Measurements from ENCODE around the gene PCDH15.

The PCDH15 gene

GRCh38 chr10:54620352-54620751, 180.7 kb downstream of the PCDH15 start:
- H3K9ac ChIP-seq (ENCODE audit: low read depth, low read length), result no peak overlapping the region
- H3K27me3 ChIP-seq (ENCODE audit: control insufficient read depth, insufficient read depth, low read length), result no peaks in the 10 kb centered on the region
- no peaks in the 10 kb centered on the region for H3K9me3 ChIP-seq (replicated peaks; ENCODE audit: low read length)
- no peak overlapping the region for H3K4me3 ChIP-seq (ENCODE audit: low read length)
- H3K4me2 ChIP-seq (ENCODE audit: low read length), result no peak overlapping the region
- H3K4me1 ChIP-seq (ENCODE audit: control insufficient read depth, insufficient read depth, low read length), result no peaks in the 10 kb centered on the region
- H3K36me3 ChIP-seq (ENCODE audit: insufficient read depth, low read length), result no peaks in the 10 kb centered on the region

GRCh38 chr10:54614072-54614471, 187.0 kb downstream of the PCDH15 start:
- no peak overlapping the region for H3K9ac ChIP-seq (ENCODE audit: low read depth, low read length)
- no peak overlapping the region for H3K4me3 ChIP-seq (ENCODE audit: low read length)
- no peaks in the 10 kb centered on the region for H3K27me3 ChIP-seq (ENCODE audit: control insufficient read depth, insufficient read depth, low read length)
- no peak overlapping the region for H3K4me2 ChIP-seq (ENCODE audit: low read length)
- peaks cover 4% of the 10 kb centered on the region for H3K4me1 ChIP-seq (ENCODE audit: control insufficient read depth, insufficient read depth, low read length)
- H3K9me3 ChIP-seq (replicated peaks; ENCODE audit: low read length), result no peaks in the 10 kb centered on the region
- no peaks in the 10 kb centered on the region for H3K36me3 ChIP-seq (ENCODE audit: insufficient read depth, low read length)

- peaks cover 4% of the 10 kb centered on the region for H3K4me1 ChIP-seq (ENCODE audit: control insufficient read depth, insufficient read depth, low read length)
- no peaks in the 10 kb centered on the region for H3K27me3 ChIP-seq (ENCODE audit: control insufficient read depth, insufficient read depth, low read length)
- no peaks in the 10 kb centered on the region for H3K9me3 ChIP-seq (replicated peaks; ENCODE audit: low read length)
- no peak overlapping the region for H3K4me2 ChIP-seq (ENCODE audit: low read length)
- H3K36me3 ChIP-seq (ENCODE audit: insufficient read depth, low read length), result no peaks in the 10 kb centered on the region
- no peak overlapping the region for H3K4me3 ChIP-seq (ENCODE audit: low read length)
- no peak overlapping the region for H3K9ac ChIP-seq (ENCODE audit: low read depth, low read length)
These were observed 187.9 kb downstream of the PCDH15 start for GRCh38 chr10:54613162-54613561.

GRCh38 chr10:54609423-54609822, 191.6 kb downstream of the PCDH15 start:
- Histone ChIP-seq H3K36me3 (ENCODE audit: insufficient read depth, low read length) (no peaks in the 10 kb centered on the region), H3K4me2 (ENCODE audit: low read length) (no peak overlapping the region), H3K27me3 (ENCODE audit: control insufficient read depth, insufficient read depth, low read length) (no peaks in the 10 kb centered on the region), H3K9ac (ENCODE audit: low read depth, low read length) (no peak overlapping the region), H3K4me1 (ENCODE audit: control insufficient read depth, insufficient read depth, low read length) (peaks cover 4% of the 10 kb centered on the region), H3K4me3 (ENCODE audit: low read length) (no peak overlapping the region), H3K9me3 (replicated peaks; ENCODE audit: low read length) (no peaks in the 10 kb centered on the region)

GRCh38 chr10:54607983-54608382, 193.0 kb downstream of the PCDH15 start:
- no peak overlapping the region for H3K4me2 ChIP-seq (ENCODE audit: low read length)
- H3K27me3 ChIP-seq (ENCODE audit: control insufficient read depth, insufficient read depth, low read length), result no peaks in the 10 kb centered on the region
- H3K36me3 ChIP-seq (ENCODE audit: insufficient read depth, low read length), result no peaks in the 10 kb centered on the region
- no peak overlapping the region for H3K9ac ChIP-seq (ENCODE audit: low read depth, low read length)
- no peaks in the 10 kb centered on the region for H3K4me1 ChIP-seq (ENCODE audit: control insufficient read depth, insufficient read depth, low read length)
- no peak overlapping the region for H3K4me3 ChIP-seq (ENCODE audit: low read length)
- no peaks in the 10 kb centered on the region for H3K9me3 ChIP-seq (replicated peaks; ENCODE audit: low read length)

- H3K9me3 ChIP-seq (replicated peaks; ENCODE audit: low read length), result peaks cover 8% of the 10 kb centered on the region
- no peaks in the 10 kb centered on the region for H3K36me3 ChIP-seq (ENCODE audit: insufficient read depth, low read length)
- no peaks in the 10 kb centered on the region for H3K27me3 ChIP-seq (ENCODE audit: control insufficient read depth, insufficient read depth, low read length)
- no peak overlapping the region for H3K9ac ChIP-seq (ENCODE audit: low read depth, low read length)
- H3K4me3 ChIP-seq (ENCODE audit: low read length), result no peak overlapping the region
- H3K4me1 ChIP-seq (ENCODE audit: control insufficient read depth, insufficient read depth, low read length), result no peaks in the 10 kb centered on the region
- H3K4me2 ChIP-seq (ENCODE audit: low read length), result no peak overlapping the region
These were observed 206.7 kb downstream of the PCDH15 start for GRCh38 chr10:54594289-54594688.

GRCh38 chr10:54587971-54588370, 213.1 kb downstream of the PCDH15 start:
- Histone ChIP-seq H3K4me3 (ENCODE audit: low read length) (no peak overlapping the region), H3K4me2 (ENCODE audit: low read length) (no peak overlapping the region), H3K9ac (ENCODE audit: low read depth, low read length) (no peak overlapping the region), H3K36me3 (ENCODE audit: insufficient read depth, low read length) (no peaks in the 10 kb centered on the region), H3K27me3 (ENCODE audit: control insufficient read depth, insufficient read depth, low read length) (no peaks in the 10 kb centered on the region), H3K4me1 (ENCODE audit: control insufficient read depth, insufficient read depth, low read length) (no peaks in the 10 kb centered on the region), H3K9me3 (replicated peaks; ENCODE audit: low read length) (no peaks in the 10 kb centered on the region)

GRCh38 chr10:54585572-54585971, 215.5 kb downstream of the PCDH15 start:
- Histone ChIP-seq H3K4me2 (ENCODE audit: low read length) (no peak overlapping the region), H3K9ac (ENCODE audit: low read depth, low read length) (no peak overlapping the region), H3K36me3 (ENCODE audit: insufficient read depth, low read length) (no peaks in the 10 kb centered on the region), H3K4me1 (ENCODE audit: control insufficient read depth, insufficient read depth, low read length) (no peaks in the 10 kb centered on the region), H3K9me3 (replicated peaks; ENCODE audit: low read length) (no peaks in the 10 kb centered on the region), H3K27me3 (ENCODE audit: control insufficient read depth, insufficient read depth, low read length) (no peaks in the 10 kb centered on the region), H3K4me3 (ENCODE audit: low read length) (no peak overlapping the region)

GRCh38 chr10:54577682-54578081, 223.3 kb downstream of the PCDH15 start:
- Histone ChIP-seq H3K27me3 (ENCODE audit: control insufficient read depth, insufficient read depth, low read length) (no peaks in the 10 kb centered on the region), H3K4me2 (ENCODE audit: low read length) (no peak overlapping the region), H3K9me3 (replicated peaks; ENCODE audit: low read length) (no peaks in the 10 kb centered on the region), H3K9ac (ENCODE audit: low read depth, low read length) (no peak overlapping the region), H3K4me1 (ENCODE audit: control insufficient read depth, insufficient read depth, low read length) (no peaks in the 10 kb centered on the region), H3K4me3 (ENCODE audit: low read length) (no peak overlapping the region), H3K36me3 (ENCODE audit: insufficient read depth, low read length) (no peaks in the 10 kb centered on the region)

GRCh38 chr10:54576541-54576940, 224.5 kb downstream of the PCDH15 start:
- no peak overlapping the region for H3K4me2 ChIP-seq (ENCODE audit: low read length)
- H3K4me3 ChIP-seq (ENCODE audit: low read length), result no peak overlapping the region
- H3K36me3 ChIP-seq (ENCODE audit: insufficient read depth, low read length), result no peaks in the 10 kb centered on the region

GRCh38 chr10:54559498-54559897, 241.5 kb downstream of the PCDH15 start:
- Histone ChIP-seq H3K4me2 (ENCODE audit: low read length) (no peak overlapping the region), H3K27me3 (ENCODE audit: control insufficient read depth, insufficient read depth, low read length) (no peaks in the 10 kb centered on the region), H3K4me3 (ENCODE audit: low read length) (no peak overlapping the region), H3K9ac (ENCODE audit: low read depth, low read length) (no peak overlapping the region), H3K4me1 (ENCODE audit: control insufficient read depth, insufficient read depth, low read length) (no peaks in the 10 kb centered on the region), H3K36me3 (ENCODE audit: insufficient read depth, low read length) (no peaks in the 10 kb centered on the region), H3K9me3 (replicated peaks; ENCODE audit: low read length) (no peaks in the 10 kb centered on the region)

More at GRCh38 chr10:54576541-54576940, 224.5 kb downstream of the PCDH15 start:
- Histone ChIP-seq H3K9ac (ENCODE audit: low read depth, low read length) (no peak overlapping the region), H3K27me3 (ENCODE audit: control insufficient read depth, insufficient read depth, low read length) (no peaks in the 10 kb centered on the region), H3K4me1 (ENCODE audit: control insufficient read depth, insufficient read depth, low read length) (no peaks in the 10 kb centered on the region), H3K9me3 (replicated peaks; ENCODE audit: low read length) (no peaks in the 10 kb centered on the region)

- Histone ChIP-seq H3K9ac (ENCODE audit: low read depth, low read length) (no peak overlapping the region), H3K4me2 (ENCODE audit: low read length) (no peak overlapping the region), H3K27me3 (ENCODE audit: control insufficient read depth, insufficient read depth, low read length) (no peaks in the 10 kb centered on the region), H3K36me3 (ENCODE audit: insufficient read depth, low read length) (no peaks in the 10 kb centered on the region), H3K9me3 (replicated peaks; ENCODE audit: low read length) (no peaks in the 10 kb centered on the region), H3K4me1 (ENCODE audit: control insufficient read depth, insufficient read depth, low read length) (no peaks in the 10 kb centered on the region), H3K4me3 (ENCODE audit: low read length) (no peak overlapping the region)
These were observed 247.0 kb downstream of the PCDH15 start for GRCh38 chr10:54554028-54554427.

All from skeletal muscle satellite cell (primary cell).